IMR-90 (cell line): Measurements from ENCODE around the gene C1orf159. TPM values are rescaled to one million over a fixed set of nuclear protein-coding genes. Genes with fewer than 3 reads are reported as not detected.

ENCODE experiments used
- ATAC-seq: fragments of 200-7000 bp; cut with Tn5 transposase; 2 replicates; pipeline ENCODE4 v1.9.1; 2020; ENCODE audit warnings: low read depth, mild to moderate bottlenecking, moderate library complexity
- BruUV-seq: library from RNA; stranded (reverse); fragments of 400-500 nt; replicated peaks from 2 replicates; lab custom pipeline; 2021; lab: Mats Ljungman, UMichigan
- CTCF ChIA-PET: fragments of 300-600 bp; formaldehyde crosslinking; extraction: SDS; loops from one replicate; lab custom pipeline; 2021; ENCODE audit warnings: antibody characterized with exemption; lab: Yijun Ruan, JAX
- POLR2A ChIA-PET: fragments of 300-600 bp; sonication (Branson Sonifier 250); formaldehyde crosslinking; loops from one replicate; lab custom pipeline; 2022; ENCODE audit warnings: antibody characterized with exemption; ENCODE audit not compliant: unreplicated experiment; lab: Charles Lee
- DNase-seq: peaks from one replicate; pipeline ENCODE4 v3.0.0; 2013
- H2AFZ ChIP-seq: replicated peaks from 2 replicates; pipeline ENCODE3; 2013; ENCODE audit warnings: low read length, mild to moderate bottlenecking; ENCODE audit not compliant: poor library complexity
- H2AK5ac ChIP-seq: 2 replicates; pipeline ENCODE4 v1.6.1; 2013; ENCODE audit warnings: low read depth, low read length, inconsistent platforms
- H2AK9ac ChIP-seq: replicated peaks from 2 replicates; pipeline ENCODE3; 2013; ENCODE audit warnings: mild to moderate bottlenecking, low read depth, low read length, moderate library complexity; ENCODE audit not compliant: poor library complexity
- H2BK120ac ChIP-seq: 2 replicates; pipeline ENCODE4 v1.6.1; 2013; ENCODE audit warnings: low read depth, low read length, inconsistent platforms
- H2BK15ac ChIP-seq: 3 replicates; pipeline ENCODE4 v1.6.1; 2013; ENCODE audit warnings: low read depth, low read length, inconsistent platforms
- H2BK20ac ChIP-seq: 2 replicates; pipeline ENCODE4 v1.6.1; 2013; ENCODE audit warnings: low read depth, mild to moderate bottlenecking, inconsistent platforms, low read length, moderate library complexity
- H2BK5ac ChIP-seq: 2 replicates; pipeline ENCODE4 v1.6.1; 2013; ENCODE audit warnings: mild to moderate bottlenecking, low read depth, low read length, inconsistent platforms; ENCODE audit not compliant: poor library complexity, severe bottlenecking
- H3K14ac ChIP-seq: replicated peaks from 2 replicates; pipeline ENCODE4 v1.6.1; 2013; ENCODE audit warnings: low read depth, low read length, inconsistent platforms
- H3K18ac ChIP-seq: 2 replicates; pipeline ENCODE4 v1.6.1; 2013; ENCODE audit warnings: low read depth, low read length, control low read depth
- H3K23ac ChIP-seq: 2 replicates; pipeline ENCODE4 v1.6.1; 2013; ENCODE audit warnings: low read depth, low read length, inconsistent platforms
- H3K27ac ChIP-seq: 2 replicates; pipeline ENCODE4 v1.5.1; 2013; ENCODE audit warnings: mild to moderate bottlenecking, control low read depth, low read length; ENCODE audit not compliant: insufficient read depth
- H3K27me3 ChIP-seq: 2 replicates; pipeline ENCODE4 v1.6.1; 2013; ENCODE audit warnings: low read length; ENCODE audit not compliant: control insufficient read depth, insufficient read depth
- H3K36me3 ChIP-seq: 2 replicates; pipeline ENCODE4 v1.6.1; 2013; ENCODE audit warnings: low read length, mixed read lengths; ENCODE audit not compliant: control insufficient read depth, insufficient read depth
- H3K4ac ChIP-seq: 2 replicates; pipeline ENCODE4 v1.6.1; 2013; ENCODE audit warnings: low read depth, low read length, inconsistent platforms
- H3K4me1 ChIP-seq: 2 replicates; pipeline ENCODE4 v1.6.1; 2013; ENCODE audit warnings: low read length, mixed read lengths; ENCODE audit not compliant: control insufficient read depth, insufficient read depth
- H3K4me2 ChIP-seq: 2 replicates; pipeline ENCODE4 v1.6.1; 2013; ENCODE audit warnings: low read depth, mild to moderate bottlenecking, control low read depth, low read length, moderate library complexity
- H3K4me3 ChIP-seq: 2 replicates; pipeline ENCODE4 v1.5.1; 2013; ENCODE audit warnings: low read depth, mild to moderate bottlenecking, control low read depth, low read length, moderate library complexity; ENCODE audit not compliant: insufficient read depth
- H3K56ac ChIP-seq: 2 replicates; pipeline ENCODE4 v1.6.1; 2013; ENCODE audit warnings: low read length, inconsistent platforms; ENCODE audit not compliant: insufficient read depth; ENCODE audit errors: extremely low read depth
- H3K79me1 ChIP-seq, 2 experiments: 2 replicates each; pipeline ENCODE4 v1.6.1; 2013; ENCODE audit warnings: low read length in 2 of 2, inconsistent platforms in 1 of 2, low read depth in 1 of 2
- H3K9ac ChIP-seq: 2 replicates; pipeline ENCODE4 v1.6.1; 2013; ENCODE audit warnings: low read depth, low read length, control low read depth
- H3K9me1 ChIP-seq: 2 replicates; pipeline ENCODE4 v1.6.1; 2013; ENCODE audit warnings: low read length, inconsistent platforms; ENCODE audit not compliant: insufficient read depth
- H3K9me3 ChIP-seq: 2 replicates; pipeline ENCODE4 v1.6.1; 2013; ENCODE audit warnings: low read length; ENCODE audit not compliant: control insufficient read depth, insufficient read depth
- H4K20me1 ChIP-seq: 2 replicates; pipeline ENCODE4 v1.6.1; 2013; ENCODE audit warnings: low read length, inconsistent platforms; ENCODE audit not compliant: insufficient read depth
- H4K5ac ChIP-seq: 2 replicates; pipeline ENCODE4 v1.6.1; 2013; ENCODE audit warnings: mild to moderate bottlenecking, low read depth, low read length, control low read depth
- H4K8ac ChIP-seq, 2 experiments: 2 replicates each; pipeline ENCODE4 v1.6.1; 2013; ENCODE audit warnings: low read depth in 2 of 2, low read length in 2 of 2, control low read depth in 1 of 2, inconsistent platforms in 1 of 2
- H4K91ac ChIP-seq: 2 replicates; pipeline ENCODE4 v1.6.1; 2013; ENCODE audit warnings: low read depth, low read length, inconsistent platforms; ENCODE audit not compliant: insufficient read depth
- BHLHE40 ChIP-seq: fragments of 150-350 bp; IDR thresholded peaks from 2 replicates; pipeline ENCODE4 v1.6.1; 2016; ENCODE audit warnings: mild to moderate bottlenecking, low read depth, low read length
- CEBPB ChIP-seq: IDR thresholded peaks from 2 replicates; pipeline ENCODE4 v1.6.1; 2012; ENCODE audit warnings: low read depth, low read length, improper control_type of control experiment
- CHD1 ChIP-seq: IDR thresholded peaks from 2 replicates; pipeline ENCODE4 v1.6.1; 2012; ENCODE audit warnings: low read depth, low read length, improper control_type of control experiment
- FOS ChIP-seq: fragments of 150-350 bp; IDR thresholded peaks from 2 replicates; pipeline ENCODE4 v1.6.1; 2016; ENCODE audit warnings: low read depth, low read length
- MAFK ChIP-seq: IDR thresholded peaks from 2 replicates; pipeline ENCODE4 v1.6.1; 2012; ENCODE audit warnings: low read depth, low read length, improper control_type of control experiment
- MAZ ChIP-seq: IDR thresholded peaks from 2 replicates; pipeline ENCODE4 v1.6.1; 2012; ENCODE audit warnings: low read depth, mild to moderate bottlenecking, low read length, improper control_type of control experiment, moderate library complexity, borderline replicate concordance
- MXI1 ChIP-seq: IDR thresholded peaks from 2 replicates; pipeline ENCODE4 v1.6.1; 2012; ENCODE audit warnings: low read depth, mild to moderate bottlenecking, low read length, moderate library complexity, borderline replicate concordance
- NFE2L2 ChIP-seq: fragments of 150-350 bp; IDR thresholded peaks from 2 replicates; pipeline ENCODE4 v1.6.1; 2016; ENCODE audit warnings: low read depth, mild to moderate bottlenecking, low read length
- POLR2A ChIP-seq: IDR thresholded peaks from 2 replicates; pipeline ENCODE4 v1.6.1; 2012; ENCODE audit warnings: mild to moderate bottlenecking, low read depth, low read length
- RAD21 ChIP-seq: IDR thresholded peaks from 2 replicates; pipeline ENCODE4 v1.6.1; 2012; ENCODE audit warnings: low read length, improper control_type of control experiment
- RCOR1 ChIP-seq: IDR thresholded peaks from 2 replicates; pipeline ENCODE4 v1.6.1; 2012; ENCODE audit warnings: mild to moderate bottlenecking, low read length, improper control_type of control experiment; ENCODE audit not compliant: insufficient replicate concordance
- RFX5 ChIP-seq: IDR thresholded peaks from 2 replicates; pipeline ENCODE4 v1.8.0; 2012; ENCODE audit warnings: low read depth, mild to moderate bottlenecking, low read length, moderate library complexity
- SMC3 ChIP-seq: fragments of 150-350 bp; IDR thresholded peaks from 2 replicates; pipeline ENCODE4 v1.6.1; 2016; ENCODE audit warnings: low read depth, mild to moderate bottlenecking, antibody characterized with exemption, low read length, moderate library complexity
- WGBS, 2 experiments: methylation state at CpG; one replicate each; pipeline versions ENCODE4 v1.1.5 to v1.1.7; 2013; ENCODE audit warnings: missing lambda C conversion rate in 2 of 2; ENCODE audit not compliant: insufficient read length in 1 of 2; ENCODE audit errors: extremely low coverage in 2 of 2; 5-methylcytosine and 5-hydroxymethylcytosine counted together
- dilution Hi-C: fragments of 300-500 bp; cut with HindIII; formaldehyde crosslinking; loops from one replicate; pipeline ENCODE4 v1.14.3; 2018; ENCODE audit warnings: low sequenced_read_pairs; ENCODE audit not compliant: unreplicated experiment
- in situ Hi-C: fragments of 300-500 bp; cut with MboI; formaldehyde crosslinking; loops from 3 replicates; pipeline ENCODE4 v1.14.3; 2019; ENCODE audit warnings: low sequenced_read_pairs, inconsistent platforms, mixed read lengths
- intact Hi-C: fragments of 100-400 bp; cut with micrococcal nuclease; formaldehyde crosslinking; loops from 2 replicates; pipeline ENCODE4 v1.10.0; 2022
- polyA plus RNA-seq, 3 experiments: library from polyadenylated mRNA; depleted of rRNA; stranded (reverse); fragments of >200 nt; gene quantifications; 2 replicates each; pipeline ENCODE4 v1.2.3, GENCODE V29; 2012; ENCODE audit warnings: low replicate concordance in 1 of 3
- total RNA-seq: library from RNA; depleted of rRNA; stranded (reverse); fragments of >200 nt; gene quantifications from 2 replicates; pipeline ENCODE4 v1.2.3, GENCODE V29; 2012
- TF ChIP-seq, protein P1 (sequence below): fragments of 150-350 bp; IDR thresholded peaks from 2 replicates; pipeline ENCODE4 v1.6.1; 2017; ENCODE audit warnings: mild to moderate bottlenecking, antibody characterized with exemption, low read length, low read depth
- TF ChIP-seq, protein P2 (sequence below): fragments of 150-350 bp; IDR thresholded peaks from 2 replicates; pipeline ENCODE4 v1.6.1; 2016; ENCODE audit warnings: low read depth, mild to moderate bottlenecking, low read length, moderate library complexity, borderline replicate concordance
- TF ChIP-seq, protein P3 (sequence below): conservative IDR thresholded peaks from 2 replicates; pipeline ENCODE4 v1.5.1; 2012; ENCODE audit warnings: mild to moderate bottlenecking, low read depth, low read length, improper control_type of control experiment

Gene C1orf159
- total and polyA plus RNA-seq, 2 of the 4 experiments (the other 2 are of a cell fraction), result 2.9 to 12.6 TPM

DNA sequence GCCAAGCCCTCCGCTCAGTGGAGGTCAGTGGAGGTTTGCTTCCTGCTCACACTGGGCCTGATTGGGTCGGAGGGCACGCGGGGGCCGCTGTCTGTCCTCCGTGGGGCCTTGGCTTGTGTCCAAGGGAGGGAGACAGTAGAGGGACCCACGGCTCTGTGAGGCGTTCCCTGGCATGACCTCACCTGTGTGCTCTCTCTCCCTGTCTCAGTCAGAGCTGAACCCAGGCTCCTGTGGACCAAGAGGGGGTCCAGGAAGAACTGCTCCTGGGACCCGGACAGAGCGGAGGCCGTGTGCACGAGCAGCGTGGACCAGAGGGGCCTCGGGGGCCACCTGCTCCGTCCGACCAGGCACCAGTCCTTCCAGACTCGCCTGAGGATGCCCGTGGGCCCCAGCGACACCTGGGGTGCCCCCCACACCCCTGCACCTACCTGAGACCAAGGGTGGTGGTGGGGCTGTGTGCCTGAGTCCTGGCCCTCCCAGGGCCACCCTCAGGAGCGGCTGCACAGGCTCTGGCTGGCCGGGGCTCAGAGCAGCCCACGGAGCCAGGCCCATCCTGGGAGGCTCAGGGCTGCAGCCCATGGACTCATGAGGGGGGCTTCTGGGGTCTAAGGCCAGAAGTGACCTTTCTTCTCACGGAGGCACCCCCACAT is 44.5 kb upstream of the C1orf159 start:
- in situ Hi-C loops (no loop called here), intact Hi-C loops (no loop called here), dilution Hi-C loops (no loop called here)
- no peak overlapping the region for H4K5ac ChIP-seq
- H3K56ac ChIP-seq, result no peak overlapping the region
- 87% methylated on average over 8 of the region's 23 CpGs; no CpG with 5 or more reads in 1 of the 2 experiments for WGBS, 2 experiments
- H3K9ac ChIP-seq, result no peak overlapping the region
- no peak overlapping the region for H3K27ac ChIP-seq
- TF ChIP-seq SMC3, result no peak
- TF ChIP-seq, protein P1, sequence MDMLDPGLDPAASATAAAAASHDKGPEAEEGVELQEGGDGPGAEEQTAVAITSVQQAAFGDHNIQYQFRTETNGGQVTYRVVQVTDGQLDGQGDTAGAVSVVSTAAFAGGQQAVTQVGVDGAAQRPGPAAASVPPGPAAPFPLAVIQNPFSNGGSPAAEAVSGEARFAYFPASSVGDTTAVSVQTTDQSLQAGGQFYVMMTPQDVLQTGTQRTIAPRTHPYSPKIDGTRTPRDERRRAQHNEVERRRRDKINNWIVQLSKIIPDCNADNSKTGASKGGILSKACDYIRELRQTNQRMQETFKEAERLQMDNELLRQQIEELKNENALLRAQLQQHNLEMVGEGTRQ, result no peak
- TF ChIP-seq, protein P2, sequence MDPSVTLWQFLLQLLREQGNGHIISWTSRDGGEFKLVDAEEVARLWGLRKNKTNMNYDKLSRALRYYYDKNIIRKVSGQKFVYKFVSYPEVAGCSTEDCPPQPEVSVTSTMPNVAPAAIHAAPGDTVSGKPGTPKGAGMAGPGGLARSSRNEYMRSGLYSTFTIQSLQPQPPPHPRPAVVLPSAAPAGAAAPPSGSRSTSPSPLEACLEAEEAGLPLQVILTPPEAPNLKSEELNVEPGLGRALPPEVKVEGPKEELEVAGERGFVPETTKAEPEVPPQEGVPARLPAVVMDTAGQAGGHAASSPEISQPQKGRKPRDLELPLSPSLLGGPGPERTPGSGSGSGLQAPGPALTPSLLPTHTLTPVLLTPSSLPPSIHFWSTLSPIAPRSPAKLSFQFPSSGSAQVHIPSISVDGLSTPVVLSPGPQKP, result no peak
- no peak for TF ChIP-seq CHD1
- no peak for TF ChIP-seq RCOR1
- TF ChIP-seq FOS, result no peak
- no peak for TF ChIP-seq BHLHE40
- no peak for TF ChIP-seq MXI1
- TF ChIP-seq MAZ, result no peak
- no peak for TF ChIP-seq RFX5
- TF ChIP-seq, protein P3, sequence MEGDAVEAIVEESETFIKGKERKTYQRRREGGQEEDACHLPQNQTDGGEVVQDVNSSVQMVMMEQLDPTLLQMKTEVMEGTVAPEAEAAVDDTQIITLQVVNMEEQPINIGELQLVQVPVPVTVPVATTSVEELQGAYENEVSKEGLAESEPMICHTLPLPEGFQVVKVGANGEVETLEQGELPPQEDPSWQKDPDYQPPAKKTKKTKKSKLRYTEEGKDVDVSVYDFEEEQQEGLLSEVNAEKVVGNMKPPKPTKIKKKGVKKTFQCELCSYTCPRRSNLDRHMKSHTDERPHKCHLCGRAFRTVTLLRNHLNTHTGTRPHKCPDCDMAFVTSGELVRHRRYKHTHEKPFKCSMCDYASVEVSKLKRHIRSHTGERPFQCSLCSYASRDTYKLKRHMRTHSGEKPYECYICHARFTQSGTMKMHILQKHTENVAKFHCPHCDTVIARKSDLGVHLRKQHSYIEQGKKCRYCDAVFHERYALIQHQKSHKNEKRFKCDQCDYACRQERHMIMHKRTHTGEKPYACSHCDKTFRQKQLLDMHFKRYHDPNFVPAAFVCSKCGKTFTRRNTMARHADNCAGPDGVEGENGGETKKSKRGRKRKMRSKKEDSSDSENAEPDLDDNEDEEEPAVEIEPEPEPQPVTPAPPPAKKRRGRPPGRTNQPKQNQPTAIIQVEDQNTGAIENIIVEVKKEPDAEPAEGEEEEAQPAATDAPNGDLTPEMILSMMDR, result no peak
- no peak for TF ChIP-seq MAFK
- no peak for TF ChIP-seq CEBPB
- TF ChIP-seq POLR2A, result no peak
- no peak for TF ChIP-seq NFE2L2
- no peak for TF ChIP-seq RAD21
- no peak overlapping the region for H2AK5ac ChIP-seq
- H2BK5ac ChIP-seq, result no peak overlapping the region
- DNase-seq, result no peak
- H2AK9ac ChIP-seq, result no peak overlapping the region
- no peak overlapping the region for H4K8ac ChIP-seq
- ATAC-seq, result no peak
- H4K20me1 ChIP-seq, result no peaks in the 10 kb centered on the region
- POLR2A ChIA-PET, result no interaction called here
- no peak overlapping the region for H3K18ac ChIP-seq
- no peaks in the 10 kb centered on the region for H3K36me3 ChIP-seq
- H3K4me1 ChIP-seq, result peaks cover 11% of the 10 kb centered on the region
- CTCF ChIA-PET, result no interaction called here
- BruUV-seq, result no TSS peak
- H3K4me2 ChIP-seq, result no peak overlapping the region
- no peak overlapping the region for H4K91ac ChIP-seq
- no peak overlapping the region for H3K4me3 ChIP-seq
- no peak overlapping the region for H2BK15ac ChIP-seq
- no peak overlapping the region for H2BK120ac ChIP-seq
- H3K4ac ChIP-seq, result no peak overlapping the region
- no peaks in the 10 kb centered on the region for H3K9me3 ChIP-seq
- H3K14ac ChIP-seq, result no peak overlapping the region
- no peaks in the 10 kb centered on the region for H3K79me1 ChIP-seq
- peaks cover 11% of the 10 kb centered on the region; the same call in 1 of the 2 replicates for H3K27me3 ChIP-seq
- H3K9me1 ChIP-seq, result no peaks in the 10 kb centered on the region; the same call in 1 of the 2 replicates
- H2BK20ac ChIP-seq, result no peak overlapping the region
- no peak overlapping the region for H2AFZ ChIP-seq
- no peak overlapping the region for H3K23ac ChIP-seq
